Putamen (tissue), 1 donor: ENCODE results near the gene CAPN2.

ENCODE experiments used
- DNase-seq: peaks from one replicate; pipeline ENCODE4 v3.0.0-alpha.2; 2016; ENCODE audit warnings: low spot score

Gene CAPN2

GRCh38 chr1:223761411-223761810, 49.1 kb downstream of the CAPN2 start:
- no peak for DNase-seq

- no peak for DNase-seq
These were observed 50.9 kb downstream of the CAPN2 start for GRCh38 chr1:223763251-223763650.

GRCh38 chr1:223763881-223764280, 51.5 kb downstream of the CAPN2 start:
- no peak for DNase-seq

GRCh38 chr1:223765036-223765718, 52.8 kb downstream of the CAPN2 start:
- peak; percentile 89 for DNase-seq

GRCh38 chr1:223765719-223766340, 53.5 kb downstream of the CAPN2 start:
- DNase-seq: no peak

GRCh38 chr1:223770621-223771315, 58.4 kb downstream of the CAPN2 start:
- DNase-seq: no peak

- DNase-seq: no peak
These were observed 59.1 kb downstream of the CAPN2 start for GRCh38 chr1:223771469-223771813.

GRCh38 chr1:223771814-223772770, 59.8 kb downstream of the CAPN2 start:
- DNase-seq: no peak

- DNase-seq: no peak
These were observed 60.4 kb downstream of the CAPN2 start for GRCh38 chr1:223772771-223773160.

GRCh38 chr1:223774134-223774814, 61.9 kb downstream of the CAPN2 start:
- DNase-seq: no peak

- no peak for DNase-seq
These were observed 62.7 kb downstream of the CAPN2 start for GRCh38 chr1:223775054-223775453.

- no peak for DNase-seq
These were observed 63.4 kb downstream of the CAPN2 start for GRCh38 chr1:223775711-223776074.

- DNase-seq: no peak
These were observed 63.9 kb downstream of the CAPN2 start for GRCh38 chr1:223776075-223776814.

GRCh38 chr1:223776826-223777454, 64.6 kb downstream of the CAPN2 start:
- DNase-seq: no peak

- DNase-seq: no peak
These were observed 68.0 kb downstream of the CAPN2 start for GRCh38 chr1:223780318-223780717.

- no peak for DNase-seq
These were observed 68.6 kb downstream of the CAPN2 start for GRCh38 chr1:223780949-223781348.

- no peak for DNase-seq
These were observed 71.3 kb downstream of the CAPN2 start for GRCh38 chr1:223783676-223784075.

- no peak for DNase-seq
These were observed 72.2 kb downstream of the CAPN2 start for GRCh38 chr1:223784541-223784940.

- no peak for DNase-seq
These were observed 73.5 kb downstream of the CAPN2 start for GRCh38 chr1:223785808-223786207.

GRCh38 chr1:223788746-223789415, 76.5 kb downstream of the CAPN2 start:
- no peak for DNase-seq
